GM12878 (cell line): ENCODE results near the gene GRIPAP1. TPM values are rescaled to one million over a fixed set of nuclear protein-coding genes. Genes with fewer than 3 reads are reported as not detected.

ENCODE experiments used
- ATAC-seq: fragments of 200-7000 bp; cut with Tn5 transposase; 3 replicates; pipeline ENCODE4 v1.9.1; 2020; ENCODE audit warnings: mild to moderate bottlenecking, moderate library complexity
- BruUV-seq: library from RNA; stranded (reverse); fragments of 400-500 nt; replicated peaks from 2 replicates; lab custom pipeline; 2021; lab: Mats Ljungman, UMichigan
- CTCF ChIA-PET: fragments of 300-600 bp; sonication (Branson Sonifier 250); formaldehyde crosslinking; extraction: SDS; loops from one replicate; lab custom pipeline; 2021; ENCODE audit warnings: inconsistent platforms; lab: Yijun Ruan, JAX
- POLR2A ChIA-PET: fragments of 350-600 bp; formaldehyde crosslinking; extraction: SDS; loops from one replicate; lab custom pipeline; 2021; ENCODE audit warnings: inconsistent platforms; lab: Charles Lee
- RAD21 ChIA-PET: fragments of 300-600 bp; sonication (Branson Sonifier 250); formaldehyde crosslinking; loops from one replicate; lab custom pipeline; 2023; ENCODE audit warnings: antibody characterized with exemption; ENCODE audit not compliant: unreplicated experiment; lab: Charles Lee
- SMC1A ChIA-PET: fragments of 300-600 bp; sonication (Branson Sonifier 250); formaldehyde crosslinking; loops from one replicate; lab custom pipeline; 2023; ENCODE audit not compliant: unreplicated experiment, uncharacterized antibody; lab: Charles Lee
- DNase-seq: peaks from one replicate; pipeline ENCODE4 v3.0.0-alpha.2; 2011; ENCODE audit warnings: low read depth, low spot score
- FAIRE-seq: peaks from 3 replicates; lab custom pipeline; 2011; peaks lifted over from hg19 to GRCh38; lab: Jason Lieb, UNC
- H2AFZ ChIP-seq: 2 replicates; pipeline ENCODE4 v1.6.0; 2011; ENCODE audit warnings: low read depth, low read length, control low read depth; ENCODE audit not compliant: control insufficient read depth
- H3K27ac ChIP-seq: 2 replicates; pipeline ENCODE4 v1.5.1; 2011; ENCODE audit warnings: control low read depth; ENCODE audit not compliant: control insufficient read depth, insufficient read depth
- H3K27me3 ChIP-seq, 2 experiments: replicated peaks in 1 of 2; 2 replicates each; pipeline versions ENCODE4 v1.6.0 to v1.6.1; 2011; ENCODE audit warnings: low read length in 1 of 2; ENCODE audit not compliant: control insufficient read depth in 2 of 2, insufficient read depth in 2 of 2
- H3K36me3 ChIP-seq, 2 experiments: 2 replicates each; pipeline ENCODE4 v1.5.1; 2011; ENCODE audit warnings: low read length in 1 of 2; ENCODE audit not compliant: control insufficient read depth in 2 of 2, insufficient read depth in 2 of 2
- H3K4me1 ChIP-seq: 2 replicates; pipeline ENCODE4 v1.6.1; 2011; ENCODE audit warnings: mild to moderate bottlenecking, low read length, moderate library complexity, mixed read lengths; ENCODE audit not compliant: control insufficient read depth, insufficient read depth
- H3K4me2 ChIP-seq: 2 replicates; pipeline ENCODE4 v1.6.0; 2011; ENCODE audit warnings: control low read depth; ENCODE audit not compliant: control insufficient read depth, insufficient read depth
- H3K4me3 ChIP-seq: fragments of 200-600 bp; sonication (generic); 2 replicates; pipeline ENCODE4 v1.5.1; 2016
- H3K79me2 ChIP-seq: 2 replicates; pipeline ENCODE4 v1.6.0; 2011; ENCODE audit warnings: low read length; ENCODE audit not compliant: control insufficient read depth, insufficient read depth
- H3K9ac ChIP-seq: 2 replicates; pipeline ENCODE4 v1.8.0; 2011; ENCODE audit warnings: low read length, control low read depth, mixed read lengths; ENCODE audit not compliant: control insufficient read depth, insufficient read depth
- H3K9me3 ChIP-seq: replicated peaks from 3 replicates; pipeline ENCODE4 v1.5.1; 2011; ENCODE audit warnings: mild to moderate bottlenecking, low read length; ENCODE audit not compliant: control insufficient read depth, insufficient read depth
- H4K20me1 ChIP-seq: 2 replicates; pipeline ENCODE4 v1.6.0; 2011; ENCODE audit not compliant: control insufficient read depth, insufficient read depth
- BACH1 ChIP-seq: fragments of 450-650 bp; IDR thresholded peaks from 2 replicates; pipeline ENCODE4 v1.6.1; 2017; ENCODE audit warnings: mild to moderate bottlenecking, borderline replicate concordance
- BCL3 ChIP-seq: IDR thresholded peaks from 2 replicates; pipeline ENCODE4 v1.6.1; 2011; ENCODE audit warnings: borderline replicate concordance, low read depth, mild to moderate bottlenecking, moderate library complexity, low read length; ENCODE audit not compliant: insufficient read depth, poor library complexity, severe bottlenecking
- CREB1 ChIP-seq: IDR thresholded peaks from 2 replicates; pipeline ENCODE4 v1.6.1; 2012; ENCODE audit warnings: low read depth, mild to moderate bottlenecking, inconsistent platforms
- EGR1 ChIP-seq, 2 experiments: IDR thresholded peaks; 1 replicate in 1 of 2; 2 replicates in 1 of 2; pipeline ENCODE4 v1.6.1; 2011 to 2012; ENCODE audit warnings: low read depth in 2 of 2, low read length in 2 of 2, borderline replicate concordance in 1 of 2, mild to moderate bottlenecking in 1 of 2, moderate library complexity in 1 of 2
- HSF1 ChIP-seq: fragments of 150-350 bp; IDR thresholded peaks from 2 replicates; pipeline ENCODE4 v1.6.1; 2014; ENCODE audit warnings: mild to moderate bottlenecking, low read depth, low read length
- LARP7 ChIP-seq: fragments of 450-650 bp; IDR thresholded peaks from 2 replicates; pipeline ENCODE4 v1.6.1; 2017; ENCODE audit warnings: mild to moderate bottlenecking
- MEF2B ChIP-seq: fragments of 450-650 bp; IDR thresholded peaks from 2 replicates; pipeline ENCODE4 v1.6.1; 2018; ENCODE audit warnings: mild to moderate bottlenecking, moderate library complexity; ENCODE audit not compliant: partially characterized antibody, poor library complexity, severe bottlenecking
- NKRF ChIP-seq: fragments of 450-650 bp; conservative IDR thresholded peaks from 2 replicates; pipeline ENCODE4 v1.6.1; 2017; ENCODE audit warnings: mild to moderate bottlenecking, moderate library complexity
- SMARCA5 ChIP-seq: fragments of 450-650 bp; IDR thresholded peaks from 2 replicates; pipeline ENCODE4 v1.6.1; 2017; ENCODE audit warnings: mild to moderate bottlenecking
- SMC3 ChIP-seq: IDR thresholded peaks from 2 replicates; pipeline ENCODE4 v1.6.1; 2011; ENCODE audit warnings: low read length, improper control_type of control experiment, borderline replicate concordance
- SUPT20H ChIP-seq: IDR thresholded peaks from 2 replicates; pipeline ENCODE4 v1.6.1; 2011; ENCODE audit warnings: low read depth, mild to moderate bottlenecking, low read length, moderate library complexity, borderline replicate concordance; ENCODE audit not compliant: control insufficient read depth
- ZNF592 ChIP-seq: fragments of 450-650 bp; IDR thresholded peaks from 2 replicates; pipeline ENCODE4 v1.6.1; 2017; ENCODE audit warnings: mild to moderate bottlenecking, moderate library complexity
- WGBS: methylation state at CpG from one replicate; pipeline ENCODE4 v1.1.6; 2016; ENCODE audit warnings: low lambda C conversion rate; ENCODE audit not compliant: insufficient replicate concordance, insufficient coverage; ENCODE audit errors: missing lambda C conversion rate; 5-methylcytosine and 5-hydroxymethylcytosine counted together
- in situ Hi-C: fragments of 300-500 bp; cut with MboI; formaldehyde crosslinking; loops from 9 replicates; pipeline ENCODE4 v1.14.3; 2018; ENCODE audit warnings: mixed read lengths
- intact Hi-C: fragments of 100-400 bp; cut with micrococcal nuclease; formaldehyde crosslinking; loops from one replicate; pipeline ENCODE4 v1.14.2; 2022; ENCODE audit not compliant: unreplicated experiment
- polyA plus RNA-seq, 11 experiments: library from polyadenylated mRNA; depleted of rRNA in 4 of 11; unstranded in 6 of 11; stranded (reverse) in 5 of 11; fragments of >200 nt; fragmentation: Nextera tagmentation in 4 of 11; fragmentation: Illumina TruSeq in 1 of 11; extraction: Ambion mirVana in 4 of 11; extraction: Trizol in 1 of 11; gene quantifications; 1 replicate in 1 of 11; 2 replicates in 10 of 11; pipeline versions ENCODE4 v1.2.1 to v1.2.3, GENCODE V29; 2011 to 2016; ENCODE audit warnings: inconsistent platforms in 2 of 11, missing spikeins in 2 of 11, low read depth in 1 of 11
- total RNA-seq, 4 experiments: library from RNA; depleted of rRNA in 3 of 4; stranded (reverse); fragments of >200 nt in 3 of 4; fragmentation: Illumina TruSeq in 1 of 4; extraction: Trizol in 1 of 4; gene quantifications; 2 replicates each; pipeline versions ENCODE4 v1.2.1 to v1.2.3, GENCODE V29; 2013 to 2021

The GRIPAP1 gene
- total and polyA plus RNA-seq, 10 of the 15 experiments (the other 5 are each of a cell fraction or from before 2014, with no cell fraction given): 4.2 to 44.7 (median 25.8) TPM

GRCh38 chrX:48956728-48957414 lies 45.2 kb downstream of the GRIPAP1 start:
- H3K4me1 ChIP-seq: peaks cover 7% of the 10 kb centered on the region
- 0 out of 2 replicates have a peak, but pooled peaks have one; percentile 54 for TF ChIP-seq NKRF
- peak; percentile 68; the same call in 1 of the 2 replicates for TF ChIP-seq LARP7
- TF ChIP-seq MEF2B: peak; percentile 15
- no peak for TF ChIP-seq SMC3
- TF ChIP-seq BCL3: no peak
- no peak for TF ChIP-seq SMARCA5
- TF ChIP-seq CREB1: peak; percentile 8; the same call in 1 of the 2 replicates
- no peak for TF ChIP-seq HSF1
- peak; percentile 44; the same call in 1 of the 2 replicates for TF ChIP-seq BACH1
- TF ChIP-seq EGR1 (IDR thresholded peaks at IDR 0.05; ENCODE audit: borderline replicate concordance in 1 of 2, low read depth in 2 of 2, low read length in 2 of 2): peak in 1 of 2 experiments; percentile 82; a peak in 2 of 3 replicates
- no peak for TF ChIP-seq ZNF592
- TF ChIP-seq SUPT20H: no peak

More at GRCh38 chrX:48956728-48957414, 45.2 kb downstream of the GRIPAP1 start:
- H3K9ac ChIP-seq: peak overlapping the region; percentile 82
- no TSS peak for BruUV-seq
- H2AFZ ChIP-seq: no peak overlapping the region
- in situ Hi-C loops: no loop called here
- no peaks in the 10 kb centered on the region for H3K36me3 ChIP-seq
- peak overlapping the region; percentile 87 for H3K4me2 ChIP-seq
- no peaks in the 10 kb centered on the region for H3K27me3 ChIP-seq
- ChIA-PET CTCF (interaction anchor here (1.2 to 3.6 kb wide), 2 partner anchors 11 to 18 kb away, joined by 4 to 17 read pairs; no protein-coding TSS in a partner anchor), SMC1A (interaction anchor here (2.8 kb wide), 1 partner anchor 20 kb away, joined by 7 read pairs; no protein-coding TSS in a partner anchor), POLR2A (interaction anchor here (0.6 to 1.2 kb wide), 4 partner anchors 14 to 62 kb away, joined by 3 read pairs; no protein-coding TSS in a partner anchor), RAD21 (interaction anchor here (1.8 kb wide), 1 partner anchor 10 kb away, joined by 5 read pairs; no protein-coding TSS in a partner anchor)
- ATAC-seq: 0 out of 3 replicates have a peak, but pooled peaks have one; percentile 4
- H3K9me3 ChIP-seq: no peaks in the 10 kb centered on the region; the same call in 2 of the 3 replicates
- peak overlapping the region; percentile 61 for H3K4me3 ChIP-seq
- peak overlapping the region; percentile 66 for H3K27ac ChIP-seq
- DNase-seq: no peak
- H3K79me2 ChIP-seq: peaks cover 46% of the 10 kb centered on the region
- intact Hi-C loops: loop anchor here (5.0 kb wide), 2 partner anchors 40 to 155 kb away; partner anchors contain the start of genes HDAC6 and PIM2
- H4K20me1 ChIP-seq: no peaks in the 10 kb centered on the region; the same call in 1 of the 2 replicates
- FAIRE-seq: no peak
- 18% methylated on average over 49 of the region's 61 CpGs for WGBS
